Measurements from ENCODE around the gene DIS3.
"Not testable (repeated sequence)": the region's sequence is repeated elsewhere in the genome, so short reads cannot be mapped to it uniquely, and the experiment has no call there.

The DIS3 gene

DNA sequence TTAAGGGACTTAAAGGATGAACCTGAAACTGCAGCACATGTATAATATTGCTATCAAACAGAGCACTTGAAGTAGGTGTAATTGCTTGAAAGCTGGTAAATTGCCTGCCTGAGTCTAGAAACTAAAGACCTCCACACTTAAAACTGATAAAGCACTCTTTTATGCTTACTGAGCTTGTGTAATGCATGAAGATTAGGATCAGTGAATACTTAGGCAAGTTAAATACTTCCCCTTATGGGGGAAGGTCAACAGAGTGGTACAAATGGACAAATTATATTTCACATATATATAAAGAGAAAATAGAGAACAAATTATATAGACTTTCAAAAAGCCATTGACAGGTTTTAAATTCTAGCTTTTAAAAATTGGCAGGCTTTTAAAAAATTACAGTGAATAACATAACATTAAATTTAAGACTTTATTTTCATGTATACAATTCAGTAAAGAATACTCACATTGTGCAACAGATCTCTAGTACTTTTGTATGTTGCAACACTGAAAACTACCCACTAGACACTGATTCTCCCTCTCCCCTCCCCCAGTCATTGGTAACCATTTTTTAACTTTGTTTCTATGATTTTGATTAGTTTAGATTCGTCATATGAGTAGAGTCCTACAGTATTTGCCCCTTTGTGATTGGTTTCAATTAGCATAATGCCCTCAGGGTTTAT, 24.1 kb upstream of the DIS3 start:
- no peaks in the 10 kb centered on the region for H3K4me1 ChIP-seq (ENCODE audit: insufficient read depth, insufficient read length)
- TF ChIP-seq YY1 (IDR thresholded peaks at IDR 0.05; ENCODE audit: insufficient read depth, insufficient read length), result no peak
- no peak for TF ChIP-seq ZNF274 (IDR thresholded peaks at IDR 0.05; ENCODE audit: low read depth, low read length)
- no peak for TF ChIP-seq SUZ12 (IDR thresholded peaks at IDR 0.05; ENCODE audit: extremely low read depth, insufficient read depth, insufficient read length)
- H3K36me3 ChIP-seq (ENCODE audit: insufficient read depth, insufficient read length, low read length), result peaks cover 2% of the 10 kb centered on the region
- no peak overlapping the region for H3K9ac ChIP-seq (ENCODE audit: insufficient read length, low read depth)
- no peak overlapping the region for H3K4me3 ChIP-seq (ENCODE audit: insufficient read length, low read depth)
- no peaks in the 10 kb centered on the region for H3K9me3 ChIP-seq (ENCODE audit: insufficient read depth, low read length)
- H3K27me3 ChIP-seq (ENCODE audit: insufficient read depth, insufficient read length), result no peaks in the 10 kb centered on the region
- DNase-seq (ENCODE audit: low read depth, low spot score), result no peak

DNA sequence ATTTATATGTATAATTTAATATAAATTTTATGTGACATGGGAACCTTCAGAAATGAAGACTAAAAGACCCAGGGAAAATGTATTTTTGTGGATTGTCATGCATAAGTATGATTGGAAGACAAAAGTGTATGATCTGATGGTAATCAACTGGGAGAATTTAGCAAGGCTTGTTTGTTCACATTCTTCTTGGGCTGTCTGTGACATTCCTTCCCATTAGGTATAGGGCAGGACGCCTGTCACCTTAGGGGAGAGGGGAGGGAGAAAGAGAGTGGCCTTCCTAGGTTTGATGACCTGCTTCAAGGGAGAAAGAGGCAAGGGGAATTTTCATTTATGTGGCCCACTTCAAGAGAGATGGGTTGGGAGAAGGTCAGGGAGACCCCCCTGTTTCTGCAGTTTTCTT, 22.6 kb upstream of the DIS3 start:
- TF ChIP-seq SUZ12 (IDR thresholded peaks at IDR 0.05; ENCODE audit: extremely low read depth, insufficient read depth, insufficient read length) (no peak), YY1 (IDR thresholded peaks at IDR 0.05; ENCODE audit: insufficient read depth, insufficient read length) (no peak), ZNF274 (IDR thresholded peaks at IDR 0.05; ENCODE audit: low read depth, low read length) (no peak)
- DNase-seq (ENCODE audit: low read depth, low spot score), result no peak
- H3K4me1 ChIP-seq (ENCODE audit: insufficient read depth, insufficient read length), result no peaks in the 10 kb centered on the region
- no peak overlapping the region for H3K9ac ChIP-seq (ENCODE audit: insufficient read length, low read depth)
- no peak overlapping the region for H3K4me3 ChIP-seq (ENCODE audit: insufficient read length, low read depth)
- no peaks in the 10 kb centered on the region for H3K9me3 ChIP-seq (ENCODE audit: insufficient read depth, low read length)
- H3K27me3 ChIP-seq (ENCODE audit: insufficient read depth, insufficient read length), result no peaks in the 10 kb centered on the region
- peaks cover 5% of the 10 kb centered on the region for H3K36me3 ChIP-seq (ENCODE audit: insufficient read depth, insufficient read length, low read length)

DNA sequence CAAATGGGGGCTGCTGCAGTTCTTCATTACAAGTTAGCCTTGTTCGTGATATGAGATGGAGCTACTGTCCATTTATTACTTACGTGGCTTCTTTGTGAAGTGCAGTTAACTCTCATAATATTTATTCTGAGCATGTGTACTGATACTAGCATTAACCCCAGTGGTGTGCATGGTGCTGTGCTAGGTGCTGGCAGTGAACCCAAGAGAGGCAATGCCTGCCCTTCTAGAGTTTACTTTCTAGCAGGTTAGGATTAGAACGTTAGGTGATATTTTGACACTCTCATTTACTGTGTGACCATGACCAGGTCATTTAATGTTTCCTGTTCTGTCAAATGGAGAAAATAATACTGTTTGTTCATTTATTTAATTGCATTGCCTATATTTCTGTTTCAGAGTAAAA, 17.1 kb upstream of the DIS3 start:
- H3K36me3 ChIP-seq (ENCODE audit: insufficient read depth, insufficient read length, low read length), result peaks cover 37% of the 10 kb centered on the region
- no peak overlapping the region for H3K4me3 ChIP-seq (ENCODE audit: insufficient read length, low read depth)
- H3K9me3 ChIP-seq (ENCODE audit: insufficient read depth, low read length), result no peaks in the 10 kb centered on the region
- H3K9ac ChIP-seq (ENCODE audit: insufficient read length, low read depth), result no peak overlapping the region
- no peaks in the 10 kb centered on the region for H3K27me3 ChIP-seq (ENCODE audit: insufficient read depth, insufficient read length)
- TF ChIP-seq ZNF274 (IDR thresholded peaks at IDR 0.05; ENCODE audit: low read depth, low read length) (no peak), SUZ12 (IDR thresholded peaks at IDR 0.05; ENCODE audit: extremely low read depth, insufficient read depth, insufficient read length) (no peak), YY1 (IDR thresholded peaks at IDR 0.05; ENCODE audit: insufficient read depth, insufficient read length) (no peak)
- H3K4me1 ChIP-seq (ENCODE audit: insufficient read depth, insufficient read length), result no peaks in the 10 kb centered on the region
- no peak for DNase-seq (ENCODE audit: low read depth, low spot score)

DNA sequence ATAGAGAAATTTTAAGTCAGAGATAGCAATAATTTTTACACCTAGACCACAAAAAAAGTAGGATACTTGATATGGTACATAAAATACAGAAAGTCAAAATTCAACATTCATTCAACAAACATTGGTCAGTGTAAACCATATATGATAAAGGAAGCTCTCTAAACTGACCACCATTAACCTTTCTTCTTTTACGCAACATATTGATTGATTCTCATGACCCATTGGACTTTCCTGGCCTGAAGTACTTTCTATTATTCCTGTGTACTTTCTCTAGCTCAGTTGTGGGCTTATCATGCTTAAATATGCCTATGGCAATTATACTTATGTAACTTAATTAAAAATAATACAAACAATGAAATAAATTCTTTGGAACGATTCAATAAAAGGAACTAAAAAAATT, 10.9 kb upstream of the DIS3 start:
- no peak overlapping the region for H3K4me3 ChIP-seq (ENCODE audit: insufficient read length, low read depth)
- no peaks in the 10 kb centered on the region for H3K4me1 ChIP-seq (ENCODE audit: insufficient read depth, insufficient read length)
- no peak for DNase-seq (ENCODE audit: low read depth, low spot score)
- no peak overlapping the region for H3K9ac ChIP-seq (ENCODE audit: insufficient read length, low read depth)
- no peaks in the 10 kb centered on the region for H3K9me3 ChIP-seq (ENCODE audit: insufficient read depth, low read length)
- no peaks in the 10 kb centered on the region for H3K27me3 ChIP-seq (ENCODE audit: insufficient read depth, insufficient read length)
- H3K36me3 ChIP-seq (ENCODE audit: insufficient read depth, insufficient read length, low read length), result peaks cover 40% of the 10 kb centered on the region
- TF ChIP-seq YY1 (IDR thresholded peaks at IDR 0.05; ENCODE audit: insufficient read depth, insufficient read length), result no peak
- no peak for TF ChIP-seq ZNF274 (IDR thresholded peaks at IDR 0.05; ENCODE audit: low read depth, low read length)
- TF ChIP-seq SUZ12 (IDR thresholded peaks at IDR 0.05; ENCODE audit: extremely low read depth, insufficient read depth, insufficient read length), result no peak

DNA sequence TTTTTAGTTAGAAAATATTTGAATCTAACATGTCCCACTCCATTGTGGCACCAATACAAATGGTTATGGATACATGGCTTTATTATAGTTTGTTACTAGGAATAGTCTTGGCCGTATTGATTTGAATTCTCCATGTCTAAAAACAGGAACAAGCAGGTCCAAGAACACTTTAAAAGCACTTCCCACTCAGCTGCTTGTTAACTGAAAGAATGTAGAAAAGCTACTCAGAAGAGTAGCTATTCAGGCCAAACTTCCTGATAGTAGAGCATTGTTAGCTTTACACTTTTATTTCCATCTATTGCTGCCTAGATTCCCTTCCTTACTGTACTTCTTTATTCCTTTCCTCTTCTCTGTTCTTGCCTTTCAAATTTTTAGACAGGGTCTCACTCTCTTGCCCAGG, 7.1 kb upstream of the DIS3 start:
- H3K27me3 ChIP-seq (ENCODE audit: insufficient read depth, insufficient read length), result no peaks in the 10 kb centered on the region
- DNase-seq (ENCODE audit: low read depth, low spot score), result no peak
- no peak overlapping the region for H3K9ac ChIP-seq (ENCODE audit: insufficient read length, low read depth)
- no peak overlapping the region for H3K4me3 ChIP-seq (ENCODE audit: insufficient read length, low read depth)
- no peak for TF ChIP-seq YY1 (IDR thresholded peaks at IDR 0.05; ENCODE audit: insufficient read depth, insufficient read length)
- TF ChIP-seq ZNF274 (IDR thresholded peaks at IDR 0.05; ENCODE audit: low read depth, low read length), result no peak
- H3K4me1 ChIP-seq (ENCODE audit: insufficient read depth, insufficient read length), result no peaks in the 10 kb centered on the region
- H3K36me3 ChIP-seq (ENCODE audit: insufficient read depth, insufficient read length, low read length), result peaks cover 32% of the 10 kb centered on the region
- H3K9me3 ChIP-seq (ENCODE audit: insufficient read depth, low read length), result no peaks in the 10 kb centered on the region

DNA sequence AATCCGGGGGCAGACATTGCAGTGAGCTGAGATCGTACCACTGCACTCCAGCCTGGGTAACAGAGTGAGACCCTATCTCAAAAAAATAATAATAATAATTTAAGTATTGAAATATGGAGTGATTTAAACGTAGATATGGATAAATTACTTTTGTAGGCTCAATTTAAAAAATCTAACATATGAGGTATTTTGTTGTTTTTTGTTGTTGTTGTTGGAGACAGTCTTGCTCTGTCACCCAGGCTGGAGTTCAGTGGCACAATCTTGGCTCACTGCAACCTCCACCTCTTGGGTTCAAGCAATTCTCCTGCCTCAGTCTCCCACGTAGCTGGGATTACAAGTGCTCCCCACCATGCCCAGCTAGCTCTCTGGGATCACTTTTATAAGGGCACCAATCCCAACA, 3.0 kb upstream of the DIS3 start:
- not testable (repeated sequence) for H3K4me3 ChIP-seq (ENCODE audit: insufficient read length, low read depth); H3K4me1 ChIP-seq (ENCODE audit: insufficient read depth, insufficient read length); H3K9ac ChIP-seq (ENCODE audit: insufficient read length, low read depth)

DNA sequence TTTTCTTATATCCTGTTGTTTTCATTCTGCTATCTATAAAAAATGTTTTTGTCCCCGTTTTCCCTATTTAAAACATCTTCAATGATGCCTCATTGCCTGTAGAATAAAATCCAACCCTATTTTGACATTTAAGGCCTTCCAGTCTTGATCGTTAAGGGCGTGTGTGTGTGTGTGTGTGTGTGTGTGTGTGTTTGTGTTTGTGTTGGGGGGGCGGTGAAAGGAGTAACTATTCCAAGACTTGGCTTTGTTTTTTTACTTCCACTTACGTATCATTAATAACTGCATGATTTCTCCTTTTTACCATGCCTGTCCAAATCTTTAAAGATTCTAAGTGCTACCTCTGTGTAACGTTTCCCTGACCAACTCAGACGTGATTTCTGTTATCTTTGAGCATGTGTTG, 1.0 kb upstream of the DIS3 start:
- H3K27me3 ChIP-seq (ENCODE audit: insufficient read depth, insufficient read length), result no peaks in the 10 kb centered on the region
- no peaks in the 10 kb centered on the region for H3K4me1 ChIP-seq (ENCODE audit: insufficient read depth, insufficient read length)
- H3K4me3 ChIP-seq (ENCODE audit: insufficient read length, low read depth), result peak overlapping the region; percentile 92
- no peak for DNase-seq (ENCODE audit: low read depth, low spot score)
- TF ChIP-seq SUZ12 (IDR thresholded peaks at IDR 0.05; ENCODE audit: extremely low read depth, insufficient read depth, insufficient read length), result no peak
- no peak for TF ChIP-seq ZNF274 (IDR thresholded peaks at IDR 0.05; ENCODE audit: low read depth, low read length)
- TF ChIP-seq YY1 (IDR thresholded peaks at IDR 0.05; ENCODE audit: insufficient read depth, insufficient read length), result no peak
- peak overlapping the region; percentile 78 for H3K9ac ChIP-seq (ENCODE audit: insufficient read length, low read depth)
- H3K9me3 ChIP-seq (ENCODE audit: insufficient read depth, low read length), result no peaks in the 10 kb centered on the region
- peaks cover 38% of the 10 kb centered on the region for H3K36me3 ChIP-seq (ENCODE audit: insufficient read depth, insufficient read length, low read length)

More for the DNA sequence above, 3.0 kb upstream of the DIS3 start:
- peaks cover 27% of the 10 kb centered on the region for H3K36me3 ChIP-seq (ENCODE audit: insufficient read depth, insufficient read length, low read length)
- H3K27me3 ChIP-seq (ENCODE audit: insufficient read depth, insufficient read length); DNase-seq (ENCODE audit: low read depth, low spot score); H3K9me3 ChIP-seq (ENCODE audit: insufficient read depth, low read length): not testable (repeated sequence)

DNA sequence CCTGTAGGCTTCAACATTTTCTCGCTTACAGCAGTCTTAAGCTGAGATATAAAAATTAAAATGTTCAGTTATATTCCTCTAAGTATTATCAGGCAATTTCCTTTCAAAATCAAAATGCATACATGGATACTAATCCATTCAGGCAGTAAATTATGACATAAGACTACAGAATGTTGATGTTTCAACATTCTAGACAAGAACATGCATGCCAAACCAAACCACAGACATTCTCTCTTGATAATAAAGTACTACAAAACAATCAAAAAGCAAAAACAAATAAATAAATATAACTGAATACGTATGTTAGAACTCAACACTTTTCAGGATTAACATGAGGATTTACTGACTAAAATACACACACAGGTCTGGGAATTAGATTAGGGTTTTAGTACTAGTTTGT, 7.7 kb downstream of the DIS3 start:
- Histone ChIP-seq H3K27me3 (ENCODE audit: insufficient read depth, insufficient read length) (no peaks in the 10 kb centered on the region), H3K4me1 (ENCODE audit: insufficient read depth, insufficient read length) (no peaks in the 10 kb centered on the region), H3K9me3 (ENCODE audit: insufficient read depth, low read length) (no peaks in the 10 kb centered on the region), H3K36me3 (ENCODE audit: insufficient read depth, insufficient read length, low read length) (peaks cover 88% of the 10 kb centered on the region), H3K4me3 (ENCODE audit: insufficient read length, low read depth) (no peak overlapping the region), H3K9ac (ENCODE audit: insufficient read length, low read depth) (no peak overlapping the region)
- no peak for DNase-seq (ENCODE audit: low read depth, low spot score)
- no peak for TF ChIP-seq ZNF274 (IDR thresholded peaks at IDR 0.05; ENCODE audit: low read depth, low read length)
- TF ChIP-seq SUZ12 (IDR thresholded peaks at IDR 0.05; ENCODE audit: extremely low read depth, insufficient read depth, insufficient read length), result no peak
- TF ChIP-seq YY1 (IDR thresholded peaks at IDR 0.05; ENCODE audit: insufficient read depth, insufficient read length), result no peak

Data from NT2/D1 (cell line).